Type B pancreatic cell (in vitro differentiated cells): ENCODE measurements around the gene TTC33. TPM values are rescaled to one million over a fixed set of nuclear protein-coding genes. Genes with fewer than 3 reads are reported as not detected.

Source experiments
- DNase-seq: peaks from one replicate; pipeline ENCODE4 v3.0.0; 2021; ENCODE audit warnings: mixed read lengths; ENCODE audit not compliant: unreplicated experiment; ENCODE audit errors: extremely low spot score
- H3K27ac Mint-ChIP-seq: 2 replicates; pipeline ENCODE4 v1.8.0; 2021; ENCODE audit warnings: mild to moderate bottlenecking, mixed read lengths
- H3K27me3 Mint-ChIP-seq: 2 replicates; pipeline ENCODE4 v1.8.0; 2021; ENCODE audit warnings: mixed read lengths
- H3K36me3 Mint-ChIP-seq: 2 replicates; pipeline ENCODE4 v1.8.0; 2021; ENCODE audit warnings: mixed read lengths
- H3K4me1 Mint-ChIP-seq: one replicate; pipeline ENCODE4 v1.8.0; 2021; ENCODE audit warnings: mixed read lengths; ENCODE audit not compliant: unreplicated experiment
- H3K4me3 Mint-ChIP-seq: 2 replicates; pipeline ENCODE4 v1.8.0; 2021; ENCODE audit warnings: mild to moderate bottlenecking, mixed read lengths
- H3K9me3 Mint-ChIP-seq: 2 replicates; pipeline ENCODE4 v1.8.0; 2021; ENCODE audit warnings: mixed read lengths
- CTCF ChIP-seq: fragments of 200-600 bp; sonication (generic); conservative IDR thresholded peaks from 2 replicates; pipeline ENCODE4 v1.5.0; 2021; ENCODE audit warnings: antibody characterized with exemption, mild to moderate bottlenecking
- total RNA-seq: library from RNA; stranded (reverse); gene quantifications from 2 replicates; pipeline ENCODE4 v1.2.1, GENCODE V29; 2021; ENCODE audit warnings: low replicate concordance

The TTC33 gene
- total RNA-seq, 1 donor from 2014 or later: 15.8 TPM

GRCh38 chr5:40485021-40485998 is 270.5 kb downstream of the TTC33 start:
- no peak for TF ChIP-seq CTCF
- Mint-ChIP-seq H3K27ac (no peak overlapping the region), H3K4me3 (no peak overlapping the region), H3K4me1 (no peaks in the 10 kb centered on the region), H3K27me3 (no peaks in the 10 kb centered on the region), H3K9me3 (peaks cover 3% of the 10 kb centered on the region), H3K36me3 (no peaks in the 10 kb centered on the region)
- DNase-seq: no peak

GRCh38 chr5:40484495-40484894 is 271.3 kb downstream of the TTC33 start:
- Mint-ChIP-seq H3K27me3 (no peaks in the 10 kb centered on the region), H3K9me3 (peaks cover 3% of the 10 kb centered on the region), H3K27ac (no peak overlapping the region), H3K36me3 (no peaks in the 10 kb centered on the region), H3K4me3 (no peak overlapping the region), H3K4me1 (no peaks in the 10 kb centered on the region)
- DNase-seq: no peak
- TF ChIP-seq CTCF: no peak

GRCh38 chr5:40483316-40483715 is 272.4 kb downstream of the TTC33 start:
- Mint-ChIP-seq H3K27ac (no peak overlapping the region), H3K4me3 (no peak overlapping the region), H3K9me3 (peaks cover 3% of the 10 kb centered on the region), H3K4me1 (no peaks in the 10 kb centered on the region), H3K27me3 (no peaks in the 10 kb centered on the region), H3K36me3 (no peaks in the 10 kb centered on the region)
- DNase-seq: no peak
- no peak for TF ChIP-seq CTCF

- Mint-ChIP-seq H3K36me3 (no peaks in the 10 kb centered on the region), H3K27ac (no peak overlapping the region), H3K9me3 (no peaks in the 10 kb centered on the region), H3K4me3 (no peak overlapping the region), H3K4me1 (no peaks in the 10 kb centered on the region), H3K27me3 (no peaks in the 10 kb centered on the region)
- DNase-seq: no peak
- TF ChIP-seq CTCF: no peak
These were observed 274.5 kb downstream of the TTC33 start for GRCh38 chr5:40481241-40481640.

- no peaks in the 10 kb centered on the region for H3K27me3 Mint-ChIP-seq
- no peak for DNase-seq
- no peaks in the 10 kb centered on the region for H3K9me3 Mint-ChIP-seq
- no peak for TF ChIP-seq CTCF
- H3K4me3 Mint-ChIP-seq: no peak overlapping the region
- no peak overlapping the region for H3K27ac Mint-ChIP-seq
- no peaks in the 10 kb centered on the region for H3K4me1 Mint-ChIP-seq
- H3K36me3 Mint-ChIP-seq: no peaks in the 10 kb centered on the region
These were observed 275.4 kb downstream of the TTC33 start for GRCh38 chr5:40480392-40480791.
